Activated T-helper 1 cell treated with anti-CD3 and anti-CD28 coated beads, Interleukin-12 subunit alpha, Interleukin-12 subunit beta, Interleukin-2, Interleukin-4 antibody, amounts not matched to agents 30 ng/mL and 10 ng/mL and 1 ng/mL, durations not matched to agents 14 hours and 24 hours and 36 hours (primary cell): ENCODE results near the gene IST1. TPM values are rescaled to one million over a fixed set of nuclear protein-coding genes. Genes with fewer than 3 reads are reported as not detected.
A peak's percentile ranks its signal among the peaks of the same experiment; 100 is the strongest.
"Not testable (repeated sequence)": the region's sequence is repeated elsewhere in the genome, so short reads cannot be mapped to it uniquely, and the experiment has no call there.

ENCODE experiments used
- DNase-seq: peaks from one replicate; pipeline ENCODE4 v3.0.0; 2021; ENCODE audit warnings: low spot score
- H3K27ac Mint-ChIP-seq: one replicate; pipeline ENCODE4 v1.8.0; 2021; ENCODE audit warnings: mild to moderate bottlenecking, mixed read lengths
- H3K27me3 Mint-ChIP-seq: one replicate; pipeline ENCODE4 v1.8.0; 2022; ENCODE audit warnings: mild to moderate bottlenecking, moderate library complexity, mixed read lengths; ENCODE audit not compliant: insufficient read depth
- H3K36me3 Mint-ChIP-seq: one replicate; pipeline ENCODE4 v1.8.0; 2021; ENCODE audit warnings: low read depth, mixed read lengths
- H3K4me1 Mint-ChIP-seq: one replicate; pipeline ENCODE4 v1.8.0; 2021; ENCODE audit warnings: low read depth, mixed read lengths
- H3K4me3 Mint-ChIP-seq: one replicate; pipeline ENCODE4 v1.8.0; 2021; ENCODE audit warnings: mild to moderate bottlenecking, moderate library complexity, mixed read lengths
- H3K9me3 Mint-ChIP-seq: one replicate; pipeline ENCODE4 v1.8.0; 2021; ENCODE audit warnings: mixed read lengths
- intact Hi-C: fragments of 100-400 bp; cut with micrococcal nuclease; formaldehyde crosslinking; loops from one replicate; pipeline ENCODE4 v1.15.1; 2024
- total RNA-seq: library from RNA; stranded (reverse); gene quantifications from 2 replicates; pipeline ENCODE4 v1.2.3, GENCODE V29; 2022

The IST1 gene
- total RNA-seq, 1 donor from 2014 or later: 169 TPM

- intact Hi-C loops: no loop called here
- no peaks in the 10 kb centered on the region for H3K9me3 Mint-ChIP-seq
- H3K36me3 Mint-ChIP-seq: peaks cover 6% of the 10 kb centered on the region
- H3K27ac Mint-ChIP-seq: no peak overlapping the region
- DNase-seq: no peak
- H3K4me1 Mint-ChIP-seq: no peaks in the 10 kb centered on the region
- H3K4me3 Mint-ChIP-seq: no peak overlapping the region
- no peaks in the 10 kb centered on the region for H3K27me3 Mint-ChIP-seq
Measured at GRCh38 chr16:71863995-71864394, 31.3 kb upstream of the IST1 start.

GRCh38 chr16:71865173-71865863 lies 30.0 kb upstream of the IST1 start:
- no peak overlapping the region for H3K27ac Mint-ChIP-seq
- DNase-seq: no peak
- H3K36me3 Mint-ChIP-seq: peaks cover 8% of the 10 kb centered on the region
- H3K4me1 Mint-ChIP-seq: peaks cover 6% of the 10 kb centered on the region
- no peak overlapping the region for H3K4me3 Mint-ChIP-seq
- no peaks in the 10 kb centered on the region for H3K9me3 Mint-ChIP-seq
- intact Hi-C loops: no loop called here
- H3K27me3 Mint-ChIP-seq: no peaks in the 10 kb centered on the region

GRCh38 chr16:71867175-71867574 lies 28.2 kb upstream of the IST1 start:
- intact Hi-C loops, H3K27me3 Mint-ChIP-seq, H3K36me3 Mint-ChIP-seq, H3K4me3 Mint-ChIP-seq, DNase-seq, H3K9me3 Mint-ChIP-seq, H3K27ac Mint-ChIP-seq: not testable (repeated sequence)
- H3K4me1 Mint-ChIP-seq: peaks cover 14% of the 10 kb centered on the region

GRCh38 chr16:71867939-71868338 lies 27.4 kb upstream of the IST1 start:
- intact Hi-C loops: no loop called here
- DNase-seq: no peak

GRCh38 chr16:71869089-71869488 lies 26.2 kb upstream of the IST1 start:
- Mint-ChIP-seq H3K27ac (no peak overlapping the region), H3K36me3 (peaks cover 8% of the 10 kb centered on the region), H3K4me1 (peaks cover 20% of the 10 kb centered on the region), H3K9me3 (no peaks in the 10 kb centered on the region), H3K27me3 (peaks cover 2% of the 10 kb centered on the region), H3K4me3 (no peak overlapping the region)
- no peak for DNase-seq
- intact Hi-C loops: no loop called here

More at GRCh38 chr16:71867939-71868338, 27.4 kb upstream of the IST1 start:
- Mint-ChIP-seq H3K4me3 (no peak overlapping the region), H3K27ac (no peak overlapping the region), H3K27me3 (peaks cover 2% of the 10 kb centered on the region), H3K36me3 (peaks cover 8% of the 10 kb centered on the region), H3K9me3 (no peaks in the 10 kb centered on the region), H3K4me1 (peaks cover 17% of the 10 kb centered on the region)

GRCh38 chr16:71870818-71871217 lies 24.5 kb upstream of the IST1 start:
- H3K4me1 Mint-ChIP-seq: peaks cover 20% of the 10 kb centered on the region
- H3K36me3 Mint-ChIP-seq: peaks cover 7% of the 10 kb centered on the region
- no peak overlapping the region for H3K4me3 Mint-ChIP-seq
- DNase-seq: no peak
- H3K9me3 Mint-ChIP-seq: no peaks in the 10 kb centered on the region
- peaks cover 2% of the 10 kb centered on the region for H3K27me3 Mint-ChIP-seq
- intact Hi-C loops: no loop called here
- no peak overlapping the region for H3K27ac Mint-ChIP-seq

GRCh38 chr16:71873199-71873598 lies 22.1 kb upstream of the IST1 start:
- H3K4me3 Mint-ChIP-seq: peak overlapping the region; percentile 40
- peaks cover 20% of the 10 kb centered on the region for H3K4me1 Mint-ChIP-seq
- peaks cover 2% of the 10 kb centered on the region for H3K27me3 Mint-ChIP-seq
- intact Hi-C loops: no loop called here
- no peaks in the 10 kb centered on the region for H3K9me3 Mint-ChIP-seq
- no peak overlapping the region for H3K27ac Mint-ChIP-seq
- DNase-seq: no peak
- H3K36me3 Mint-ChIP-seq: peaks cover 10% of the 10 kb centered on the region

GRCh38 chr16:71878911-71879310 lies 16.4 kb upstream of the IST1 start:
- no peaks in the 10 kb centered on the region for H3K9me3 Mint-ChIP-seq
- no peak for DNase-seq
- peaks cover 39% of the 10 kb centered on the region for H3K4me1 Mint-ChIP-seq
- H3K4me3 Mint-ChIP-seq: no peak overlapping the region
- H3K36me3 Mint-ChIP-seq: peaks cover 18% of the 10 kb centered on the region
- peaks cover 2% of the 10 kb centered on the region for H3K27me3 Mint-ChIP-seq
- intact Hi-C loops: no loop called here
- no peak overlapping the region for H3K27ac Mint-ChIP-seq

- Mint-ChIP-seq H3K36me3 (peaks cover 16% of the 10 kb centered on the region), H3K4me3 (no peak overlapping the region)
- intact Hi-C loops: loop anchor here (2.0 to 10.0 kb wide), 3 partner anchors 15 to 315 kb away; partner anchors contain the start of gene IST1
Measured at GRCh38 chr16:71880176-71880575, 15.2 kb upstream of the IST1 start.

GRCh38 chr16:71882505-71883167 lies 12.7 kb upstream of the IST1 start:
- H3K36me3 Mint-ChIP-seq: peaks cover 12% of the 10 kb centered on the region
- peaks cover 13% of the 10 kb centered on the region for H3K27me3 Mint-ChIP-seq
- peak; percentile 73 for DNase-seq
- peak overlapping the region; percentile 73 for H3K27ac Mint-ChIP-seq
- intact Hi-C loops: loop anchor here (1.0 to 10.0 kb wide), 5 partner anchors 40 to 318 kb away; partner anchors contain the start of genes AP1G1 and PHLPP2
- peaks cover 54% of the 10 kb centered on the region for H3K4me1 Mint-ChIP-seq
- peak overlapping the region; percentile 80 for H3K4me3 Mint-ChIP-seq
- H3K9me3 Mint-ChIP-seq: no peaks in the 10 kb centered on the region

More at GRCh38 chr16:71880176-71880575, 15.2 kb upstream of the IST1 start:
- H3K9me3 Mint-ChIP-seq: no peaks in the 10 kb centered on the region
- peaks cover 50% of the 10 kb centered on the region for H3K4me1 Mint-ChIP-seq
- no peak overlapping the region for H3K27ac Mint-ChIP-seq
- peaks cover 2% of the 10 kb centered on the region for H3K27me3 Mint-ChIP-seq
- DNase-seq: no peak

- intact Hi-C loops: loop anchor here (10.0 kb wide), 1 partner anchor 319 kb away; no protein-coding TSS in a partner anchor
- Mint-ChIP-seq H3K36me3 (peaks cover 12% of the 10 kb centered on the region), H3K27ac (peak overlapping the region; percentile 73), H3K9me3 (no peaks in the 10 kb centered on the region), H3K27me3 (peaks cover 13% of the 10 kb centered on the region), H3K4me1 (peaks cover 54% of the 10 kb centered on the region), H3K4me3 (peak overlapping the region; percentile 80)
- DNase-seq: peak; percentile 12
Measured at GRCh38 chr16:71883168-71883848, 12.0 kb upstream of the IST1 start.

GRCh38 chr16:71883849-71884638 lies 11.3 kb upstream of the IST1 start, which contains the start of gene ZNF821:
ZNF821 (minus strand) TSS chr16:71884182; CDS start chr16:71879946, 4,236 bp downstream.
- Mint-ChIP-seq H3K36me3 (peaks cover 10% of the 10 kb centered on the region), H3K27me3 (peaks cover 16% of the 10 kb centered on the region), H3K4me3 (peak within 1 kb of the TSS; percentile 96), H3K27ac (peak within 1 kb of the TSS; percentile 94), H3K4me1 (peaks cover 54% of the 10 kb centered on the region), H3K9me3 (no peaks in the 10 kb centered on the region)
- intact Hi-C loops: loop anchor here (1.0 to 10.0 kb wide), 3 partner anchors 11 to 319 kb away; partner anchors contain the start of genes DHODH and IST1
- DNase-seq: peak; percentile 61
